GM23338 (cell line): Measurements from ENCODE around the gene GRK5. TPM values are rescaled to one million over a fixed set of nuclear protein-coding genes. Genes with fewer than 3 reads are reported as not detected.

ENCODE experiments used
- ATAC-seq: fragments of 200-7000 bp; cut with Tn5 transposase; 3 replicates; pipeline ENCODE4 v1.9.1; 2020
- DNase-seq: peaks from one replicate; pipeline ENCODE4 v3.0.0-alpha.2; 2015; ENCODE audit warnings: low spot score
- H2AFZ ChIP-seq: fragments of 200-600 bp; sonication (generic); 2 replicates; pipeline ENCODE4 v1.8.0; 2016; ENCODE audit warnings: antibody characterized with exemption, mild to moderate bottlenecking, moderate library complexity
- H3F3A ChIP-seq: fragments of 200-600 bp; sonication (generic); replicated peaks from 2 replicates; pipeline ENCODE4 v1.8.0; 2017; ENCODE audit warnings: antibody characterized with exemption, mixed run types, low read depth
- H3K27ac ChIP-seq: fragments of 200-600 bp; sonication (generic); 2 replicates; pipeline ENCODE4 v1.6.1; 2016; ENCODE audit warnings: low read depth
- H3K27me3 ChIP-seq: fragments of 200-600 bp; sonication (generic); 2 replicates; pipeline ENCODE4 v1.8.0; 2016; ENCODE audit warnings: mild to moderate bottlenecking, mixed run types, moderate library complexity; ENCODE audit not compliant: insufficient read depth
- H3K36me3 ChIP-seq: fragments of 200-600 bp; sonication (generic); 2 replicates; pipeline ENCODE4 v1.8.0; 2016; ENCODE audit warnings: mild to moderate bottlenecking; ENCODE audit not compliant: insufficient read depth
- H3K4me1 ChIP-seq: fragments of 200-600 bp; sonication (generic); 2 replicates; pipeline ENCODE4 v1.8.0; 2016; ENCODE audit warnings: mild to moderate bottlenecking, moderate library complexity; ENCODE audit not compliant: insufficient read depth
- H3K4me2 ChIP-seq: fragments of 200-600 bp; sonication (generic); 2 replicates; pipeline ENCODE4 v1.7.1; 2017; ENCODE audit warnings: mixed run types
- H3K4me3 ChIP-seq: fragments of 200-600 bp; sonication (generic); 2 replicates; pipeline ENCODE4 v1.6.1; 2016; ENCODE audit warnings: mixed run types
- H3K79me2 ChIP-seq: fragments of 200-600 bp; sonication (generic); replicated peaks from 2 replicates; pipeline ENCODE4 v1.8.0; 2017; ENCODE audit warnings: mild to moderate bottlenecking; ENCODE audit not compliant: insufficient read depth
- H3K9me2 ChIP-seq: fragments of 200-600 bp; sonication (generic); 2 replicates; pipeline ENCODE4 v1.8.0; 2017; ENCODE audit not compliant: insufficient read depth
- H4K20me1 ChIP-seq: fragments of 200-600 bp; sonication (generic); replicated peaks from 2 replicates; pipeline ENCODE4 v1.8.0; 2017; ENCODE audit warnings: mild to moderate bottlenecking; ENCODE audit not compliant: insufficient read depth
- H3K27ac Mint-ChIP-seq: 2 replicates; pipeline ENCODE4 v1.8.0; 2020; ENCODE audit warnings: inconsistent platforms, mild to moderate bottlenecking, moderate library complexity, mixed read lengths
- H3K27me3 Mint-ChIP-seq: 3 replicates; pipeline ENCODE4 v1.8.0; 2022; ENCODE audit warnings: low read depth, mild to moderate bottlenecking, moderate library complexity, mixed read lengths, inconsistent platforms; ENCODE audit not compliant: insufficient read depth, poor library complexity
- H3K36me3 Mint-ChIP-seq: 3 replicates; pipeline ENCODE4 v1.8.0; 2021; ENCODE audit warnings: low read depth, mild to moderate bottlenecking, inconsistent platforms, moderate library complexity, mixed read lengths
- H3K4me1 Mint-ChIP-seq: 3 replicates; pipeline ENCODE4 v1.8.0; 2020; ENCODE audit warnings: mild to moderate bottlenecking, inconsistent platforms, mixed read lengths
- H3K4me3 Mint-ChIP-seq: 3 replicates; pipeline ENCODE4 v1.8.0; 2021; ENCODE audit warnings: moderate library complexity, mild to moderate bottlenecking, inconsistent platforms, mixed read lengths
- H3K9me3 Mint-ChIP-seq: 3 replicates; pipeline ENCODE4 v1.8.0; 2020; ENCODE audit warnings: moderate library complexity, mild to moderate bottlenecking, inconsistent platforms, mixed read lengths
- CREB1 ChIP-seq: fragments of 250-450 bp; sonication (Bioruptor Pico); IDR thresholded peaks from 2 replicates; pipeline ENCODE4 v1.5.0; 2020; ENCODE audit warnings: low read depth, mild to moderate bottlenecking, moderate library complexity
- ETS1 ChIP-seq: IDR thresholded peaks from 2 replicates; pipeline ENCODE4 v1.6.1; 2016; ENCODE audit warnings: antibody characterized with exemption
- EZH2 ChIP-seq: fragments of 200-600 bp; sonication (generic); IDR thresholded peaks from one replicate; pipeline ENCODE4 v1.8.0; 2017; ENCODE audit warnings: antibody characterized with exemption, mild to moderate bottlenecking, low read depth; ENCODE audit not compliant: unreplicated experiment
- EZH2phosphoT487 ChIP-seq: fragments of 200-600 bp; sonication (generic); IDR thresholded peaks from one replicate; pipeline ENCODE4 v1.8.1; 2018; ENCODE audit warnings: antibody characterized with exemption; ENCODE audit not compliant: unreplicated experiment
- JUNB ChIP-seq: IDR thresholded peaks from one replicate; pipeline ENCODE4 v1.6.1; 2016; ENCODE audit warnings: antibody characterized with exemption; ENCODE audit not compliant: unreplicated experiment
- NANOG ChIP-seq: IDR thresholded peaks from 2 replicates; pipeline ENCODE4 v1.6.1; 2016; ENCODE audit warnings: antibody characterized with exemption, borderline replicate concordance
- POLR2AphosphoS5 ChIP-seq: IDR thresholded peaks from 2 replicates; pipeline ENCODE4 v1.6.1; 2016; ENCODE audit warnings: antibody characterized with exemption, low read depth
- STAT1 ChIP-seq: IDR thresholded peaks from one replicate; pipeline ENCODE4 v1.6.1; 2016; ENCODE audit warnings: antibody characterized with exemption; ENCODE audit not compliant: unreplicated experiment
- ZNF331 ChIP-seq: fragments of 250-450 bp; sonication (Bioruptor Pico); IDR thresholded peaks from 2 replicates; pipeline ENCODE4 v1.5.0; 2020; ENCODE audit warnings: low read depth, mild to moderate bottlenecking, moderate library complexity
- polyA plus RNA-seq: library from polyadenylated mRNA; unstranded; fragments of >200 nt; fragmentation: Nextera tagmentation; extraction: Ambion mirVana; gene quantifications from 2 replicates; pipeline ENCODE4 v1.2.1, GENCODE V29; 2016
- total RNA-seq: library from RNA; depleted of rRNA; stranded (reverse); fragments of >200 nt; shearing (Covaris generic); gene quantifications from 2 replicates; pipeline ENCODE4 v1.2.3, GENCODE V29; 2014
- TF ChIP-seq, protein P1 (sequence below), 2 experiments: fragments of 200-600 bp in 1 of 2; sonication (generic) in 1 of 2; conservative IDR thresholded peaks; 2 replicates each; pipeline versions ENCODE4 v1.5.1 to v1.6.1; 2016 to 2017; ENCODE audit warnings: antibody characterized with exemption in 2 of 2, low read depth in 2 of 2, mild to moderate bottlenecking in 2 of 2, moderate library complexity in 1 of 2
- TF ChIP-seq, protein P2 (sequence below): fragments of 250-450 bp; sonication (Bioruptor Pico); IDR thresholded peaks from 2 replicates; pipeline ENCODE4 v1.5.0; 2020; ENCODE audit warnings: mild to moderate bottlenecking, moderate library complexity

The GRK5 gene
- total and polyA plus RNA-seq, 2 experiments from 2014 or later = 0.53 to 2.0 TPM

DNA sequence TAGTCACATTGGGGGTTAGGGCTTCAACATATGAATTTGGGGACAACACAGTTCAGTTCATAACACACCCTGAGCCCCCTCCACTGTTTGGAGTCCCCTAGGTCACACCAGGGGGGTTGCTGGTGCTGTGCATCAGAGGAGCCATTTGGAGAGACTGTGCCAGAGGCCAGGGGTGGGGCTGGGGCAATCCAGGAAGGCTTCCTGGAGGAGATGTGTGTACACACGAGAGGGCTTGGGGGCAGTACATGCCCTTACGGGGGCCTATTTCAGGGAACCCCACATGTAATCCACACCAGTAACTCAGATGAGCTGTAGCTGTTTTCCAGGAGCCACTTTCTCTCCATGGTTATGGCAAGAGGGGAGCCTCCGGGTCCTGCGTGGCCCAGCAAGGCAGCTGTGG, 151.7 kb downstream of the GRK5 start (continued):
- TF ChIP-seq, protein P1, sequence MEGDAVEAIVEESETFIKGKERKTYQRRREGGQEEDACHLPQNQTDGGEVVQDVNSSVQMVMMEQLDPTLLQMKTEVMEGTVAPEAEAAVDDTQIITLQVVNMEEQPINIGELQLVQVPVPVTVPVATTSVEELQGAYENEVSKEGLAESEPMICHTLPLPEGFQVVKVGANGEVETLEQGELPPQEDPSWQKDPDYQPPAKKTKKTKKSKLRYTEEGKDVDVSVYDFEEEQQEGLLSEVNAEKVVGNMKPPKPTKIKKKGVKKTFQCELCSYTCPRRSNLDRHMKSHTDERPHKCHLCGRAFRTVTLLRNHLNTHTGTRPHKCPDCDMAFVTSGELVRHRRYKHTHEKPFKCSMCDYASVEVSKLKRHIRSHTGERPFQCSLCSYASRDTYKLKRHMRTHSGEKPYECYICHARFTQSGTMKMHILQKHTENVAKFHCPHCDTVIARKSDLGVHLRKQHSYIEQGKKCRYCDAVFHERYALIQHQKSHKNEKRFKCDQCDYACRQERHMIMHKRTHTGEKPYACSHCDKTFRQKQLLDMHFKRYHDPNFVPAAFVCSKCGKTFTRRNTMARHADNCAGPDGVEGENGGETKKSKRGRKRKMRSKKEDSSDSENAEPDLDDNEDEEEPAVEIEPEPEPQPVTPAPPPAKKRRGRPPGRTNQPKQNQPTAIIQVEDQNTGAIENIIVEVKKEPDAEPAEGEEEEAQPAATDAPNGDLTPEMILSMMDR (conservative IDR thresholded peaks at IDR 0.05; ENCODE audit: low read depth in 2 of 2) = no peak
- TF ChIP-seq EZH2 (no peak), JUNB (no peak), ZNF331 (CRISPR knock-in tag) (no peak), STAT1 (no peak), NANOG (no peak), POLR2AphosphoS5 (no peak), ETS1 (no peak)

DNA sequence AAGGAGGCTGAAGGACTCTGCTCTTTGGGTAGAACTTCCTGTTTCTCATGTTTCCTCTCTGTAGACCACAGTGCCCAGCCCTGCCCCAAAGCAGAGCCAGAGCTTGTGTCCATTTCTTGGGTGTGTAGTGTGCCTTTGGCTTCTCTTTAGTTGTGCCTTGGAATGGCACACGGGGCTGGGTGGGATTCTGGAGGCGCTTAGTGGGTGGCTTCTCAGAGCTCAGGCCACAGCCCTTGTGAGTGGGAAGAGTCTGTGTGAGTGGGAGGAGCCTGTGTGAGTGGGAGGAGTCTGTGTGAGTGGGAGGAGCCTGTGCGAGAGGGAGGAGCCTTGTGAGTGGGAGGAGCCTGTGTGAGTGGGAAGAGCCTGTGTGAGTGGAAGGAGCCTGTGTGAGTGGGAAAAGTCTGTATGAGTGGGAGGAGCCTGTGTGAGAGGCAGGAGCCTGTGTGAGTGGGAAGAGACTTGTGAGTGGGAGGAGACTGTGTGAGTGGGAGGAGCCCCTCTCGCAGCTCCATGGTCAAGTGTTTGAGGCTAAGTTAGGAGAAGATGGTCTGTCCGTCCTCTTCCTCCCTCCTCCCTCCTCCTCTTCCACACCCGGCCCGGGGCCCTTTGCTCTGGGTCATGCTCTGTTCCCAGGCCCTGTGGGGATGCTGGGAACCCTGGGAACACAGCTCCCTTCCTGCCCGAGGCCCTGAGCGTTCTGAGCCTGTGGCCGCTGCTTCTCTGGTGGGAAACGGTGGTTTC, 153.0 kb downstream of the GRK5 start:
- Mint-ChIP-seq H3K27ac (no peak overlapping the region), H3K4me1 (no peaks in the 10 kb centered on the region; the same call in 2 of the 3 replicates)
- TF ChIP-seq, protein P2, sequence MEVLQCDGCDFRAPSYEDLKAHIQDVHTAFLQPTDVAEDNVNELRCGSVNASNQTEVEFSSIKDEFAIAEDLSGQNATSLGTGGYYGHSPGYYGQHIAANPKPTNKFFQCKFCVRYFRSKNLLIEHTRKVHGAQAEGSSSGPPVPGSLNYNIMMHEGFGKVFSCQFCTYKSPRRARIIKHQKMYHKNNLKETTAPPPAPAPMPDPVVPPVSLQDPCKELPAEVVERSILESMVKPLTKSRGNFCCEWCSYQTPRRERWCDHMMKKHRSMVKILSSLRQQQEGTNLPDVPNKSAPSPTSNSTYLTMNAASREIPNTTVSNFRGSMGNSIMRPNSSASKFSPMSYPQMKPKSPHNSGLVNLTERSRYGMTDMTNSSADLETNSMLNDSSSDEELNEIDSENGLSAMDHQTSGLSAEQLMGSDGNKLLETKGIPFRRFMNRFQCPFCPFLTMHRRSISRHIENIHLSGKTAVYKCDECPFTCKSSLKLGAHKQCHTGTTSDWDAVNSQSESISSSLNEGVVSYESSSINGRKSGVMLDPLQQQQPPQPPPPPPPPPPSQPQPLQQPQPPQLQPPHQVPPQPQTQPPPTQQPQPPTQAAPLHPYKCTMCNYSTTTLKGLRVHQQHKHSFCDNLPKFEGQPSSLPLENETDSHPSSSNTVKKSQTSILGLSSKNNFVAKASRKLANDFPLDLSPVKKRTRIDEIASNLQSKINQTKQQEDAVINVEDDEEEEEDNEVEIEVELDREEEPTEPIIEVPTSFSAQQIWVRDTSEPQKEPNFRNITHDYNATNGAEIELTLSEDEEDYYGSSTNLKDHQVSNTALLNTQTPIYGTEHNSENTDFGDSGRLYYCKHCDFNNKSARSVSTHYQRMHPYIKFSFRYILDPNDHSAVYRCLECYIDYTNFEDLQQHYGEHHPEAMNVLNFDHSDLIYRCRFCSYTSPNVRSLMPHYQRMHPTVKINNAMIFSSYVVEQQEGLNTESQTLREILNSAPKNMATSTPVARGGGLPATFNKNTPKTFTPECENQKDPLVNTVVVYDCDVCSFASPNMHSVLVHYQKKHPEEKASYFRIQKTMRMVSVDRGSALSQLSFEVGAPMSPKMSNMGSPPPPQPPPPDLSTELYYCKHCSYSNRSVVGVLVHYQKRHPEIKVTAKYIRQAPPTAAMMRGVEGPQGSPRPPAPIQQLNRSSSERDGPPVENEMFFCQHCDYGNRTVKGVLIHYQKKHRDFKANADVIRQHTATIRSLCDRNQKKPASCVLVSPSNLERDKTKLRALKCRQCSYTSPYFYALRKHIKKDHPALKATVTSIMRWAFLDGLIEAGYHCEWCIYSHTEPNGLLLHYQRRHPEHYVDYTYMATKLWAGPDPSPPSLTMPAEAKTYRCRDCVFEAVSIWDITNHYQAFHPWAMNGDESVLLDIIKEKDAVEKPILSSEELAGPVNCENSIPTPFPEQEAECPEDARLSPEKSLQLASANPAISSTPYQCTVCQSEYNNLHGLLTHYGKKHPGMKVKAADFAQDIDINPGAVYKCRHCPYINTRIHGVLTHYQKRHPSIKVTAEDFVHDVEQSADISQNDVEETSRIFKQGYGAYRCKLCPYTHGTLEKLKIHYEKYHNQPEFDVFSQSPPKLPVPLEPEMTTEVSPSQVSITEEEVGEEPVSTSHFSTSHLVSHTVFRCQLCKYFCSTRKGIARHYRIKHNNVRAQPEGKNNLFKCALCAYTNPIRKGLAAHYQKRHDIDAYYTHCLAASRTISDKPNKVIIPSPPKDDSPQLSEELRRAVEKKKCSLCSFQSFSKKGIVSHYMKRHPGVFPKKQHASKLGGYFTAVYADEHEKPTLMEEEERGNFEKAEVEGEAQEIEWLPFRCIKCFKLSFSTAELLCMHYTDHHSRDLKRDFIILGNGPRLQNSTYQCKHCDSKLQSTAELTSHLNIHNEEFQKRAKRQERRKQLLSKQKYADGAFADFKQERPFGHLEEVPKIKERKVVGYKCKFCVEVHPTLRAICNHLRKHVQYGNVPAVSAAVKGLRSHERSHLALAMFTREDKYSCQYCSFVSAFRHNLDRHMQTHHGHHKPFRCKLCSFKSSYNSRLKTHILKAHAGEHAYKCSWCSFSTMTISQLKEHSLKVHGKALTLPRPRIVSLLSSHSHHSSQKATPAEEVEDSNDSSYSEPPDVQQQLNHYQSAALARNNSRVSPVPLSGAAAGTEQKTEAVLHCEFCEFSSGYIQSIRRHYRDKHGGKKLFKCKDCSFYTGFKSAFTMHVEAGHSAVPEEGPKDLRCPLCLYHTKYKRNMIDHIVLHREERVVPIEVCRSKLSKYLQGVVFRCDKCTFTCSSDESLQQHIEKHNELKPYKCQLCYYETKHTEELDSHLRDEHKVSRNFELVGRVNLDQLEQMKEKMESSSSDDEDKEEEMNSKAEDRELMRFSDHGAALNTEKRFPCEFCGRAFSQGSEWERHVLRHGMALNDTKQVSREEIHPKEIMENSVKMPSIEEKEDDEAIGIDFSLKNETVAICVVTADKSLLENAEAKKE (CRISPR knock-in tag) = no peak
- no peak for TF ChIP-seq ETS1
- no peak for TF ChIP-seq ZNF331 (CRISPR knock-in tag)
- no peak for TF ChIP-seq EZH2
- no peak for TF ChIP-seq NANOG
- no peak for TF ChIP-seq CREB1 (CRISPR knock-in tag)
- TF ChIP-seq STAT1 = no peak
- no peak for TF ChIP-seq EZH2phosphoT487
- TF ChIP-seq, protein P1 (conservative IDR thresholded peaks at IDR 0.05; ENCODE audit: low read depth in 2 of 2) = no peak

More for the DNA sequence above, 153.0 kb downstream of the GRK5 start:
- Histone ChIP-seq H3K9me2 (no peaks in the 10 kb centered on the region), H3K79me2 (no peaks in the 10 kb centered on the region), H3K27me3 (no peaks in the 10 kb centered on the region), H3K36me3 (no peaks in the 10 kb centered on the region), H3F3A (no peaks in the 10 kb centered on the region), H3K4me3 (no peak overlapping the region), H3K27ac (no peak overlapping the region), H3K4me2 (no peak overlapping the region), H2AFZ (no peak overlapping the region), H3K4me1 (no peaks in the 10 kb centered on the region), H4K20me1 (no peaks in the 10 kb centered on the region)
- Mint-ChIP-seq H3K4me3 (no peak overlapping the region), H3K9me3 (peaks cover 26% of the 10 kb centered on the region), H3K36me3 (peaks cover 12% of the 10 kb centered on the region; the same call in 2 of the 3 replicates), H3K27me3 (peaks cover 13% of the 10 kb centered on the region)
- DNase-seq = no peak
- no peak for ATAC-seq
